K562 (cell line): ENCODE data around the gene ANKMY1. TPM values are rescaled to one million over a fixed set of nuclear protein-coding genes. Genes with fewer than 3 reads are reported as not detected.

Source experiments
- BCLAF1 ChIP-seq, 2 experiments: fragments of 450-650 bp in 1 of 2; IDR thresholded peaks; 2 replicates each; pipeline ENCODE4 v1.6.1; 2011 to 2017; ENCODE audit warnings: low read depth in 2 of 2, antibody characterized with exemption in 1 of 2, borderline replicate concordance in 1 of 2, low read length in 1 of 2, mild to moderate bottlenecking in 1 of 2, mixed read lengths in 1 of 2; ENCODE audit not compliant: control insufficient read depth in 1 of 2
- BCOR ChIP-seq: fragments of 450-650 bp; IDR thresholded peaks from 2 replicates; pipeline ENCODE4 v1.6.1; 2016
- EP400 ChIP-seq: fragments of 450-650 bp; IDR thresholded peaks from 2 replicates; pipeline ENCODE4 v1.6.1; 2017; ENCODE audit warnings: antibody characterized with exemption, mild to moderate bottlenecking, moderate library complexity
- GATA2 ChIP-seq: sonication (generic); formaldehyde crosslinking; IDR thresholded peaks from 2 replicates; pipeline ENCODE4 v1.4.0; 2020; ENCODE audit warnings: mild to moderate bottlenecking, missing genetic modification reagents
- GMEB1 ChIP-seq: fragments of 250-450 bp; sonication (Bioruptor Pico); IDR thresholded peaks from 2 replicates; pipeline ENCODE4 v1.4.0; 2020; ENCODE audit warnings: mild to moderate bottlenecking
- ID3 ChIP-seq, 2 experiments: fragments of 250-450 bp in 1 of 2; fragments of 450-650 bp in 1 of 2; sonication (Bioruptor Pico) in 1 of 2; IDR thresholded peaks; 2 replicates each; pipeline versions ENCODE4 v1.6.1 to v1.8.0; 2016 to 2021; ENCODE audit warnings: mild to moderate bottlenecking in 2 of 2, moderate library complexity in 2 of 2, missing compliant biosample characterization in 1 of 2, missing genetic modification characterization in 1 of 2
- KDM4B ChIP-seq, 2 experiments: fragments of 450-650 bp in 1 of 2; sonication (generic) in 1 of 2; IDR thresholded peaks; 2 replicates each; pipeline ENCODE4 v1.6.1; 2016 to 2017; ENCODE audit warnings: borderline replicate concordance in 2 of 2, antibody characterized with exemption in 1 of 2, low read depth in 1 of 2, mild to moderate bottlenecking in 1 of 2
- MBD2 ChIP-seq: sonication (generic); IDR thresholded peaks from 2 replicates; pipeline ENCODE4 v1.6.1; 2016; ENCODE audit warnings: low read depth, borderline replicate concordance
- NFXL1 ChIP-seq: fragments of 450-650 bp; formaldehyde crosslinking; IDR thresholded peaks from 2 replicates; pipeline ENCODE4 v1.4.0; 2021; ENCODE audit warnings: mild to moderate bottlenecking
- PHTF2 ChIP-seq: fragments of 250-450 bp; sonication (Bioruptor Pico); IDR thresholded peaks from 2 replicates; pipeline ENCODE4 v1.5.0; 2021; ENCODE audit warnings: mild to moderate bottlenecking
- POLR3A ChIP-seq: IDR thresholded peaks from 2 replicates; pipeline ENCODE4 v1.6.1; 2011; ENCODE audit warnings: borderline replicate concordance, mild to moderate bottlenecking, moderate library complexity; ENCODE audit not compliant: insufficient read length, insufficient read depth; ENCODE audit errors: extremely low read depth
- PYGO2 ChIP-seq: fragments of 450-650 bp; IDR thresholded peaks from 2 replicates; pipeline ENCODE4 v1.6.1; 2016; ENCODE audit warnings: mild to moderate bottlenecking, missing genetic modification characterization, moderate library complexity, missing compliant biosample characterization
- SMAD4 ChIP-seq: fragments of 250-450 bp; sonication (Bioruptor Pico); conservative IDR thresholded peaks from 2 replicates; pipeline ENCODE4 v1.8.0; 2021; ENCODE audit warnings: inconsistent platforms, mild to moderate bottlenecking, moderate library complexity
- SREBF2 ChIP-seq: sonication (generic); formaldehyde crosslinking; IDR thresholded peaks from 2 replicates; pipeline ENCODE4 v1.4.0; 2020; ENCODE audit warnings: mild to moderate bottlenecking, missing genetic modification reagents
- TCF3 ChIP-seq: sonication (generic); formaldehyde crosslinking; IDR thresholded peaks from 2 replicates; pipeline ENCODE4 v1.4.0; 2020; ENCODE audit warnings: mild to moderate bottlenecking, missing genetic modification reagents
- TSHZ1 ChIP-seq: fragments of 250-450 bp; sonication (Bioruptor Pico); IDR thresholded peaks from 2 replicates; pipeline ENCODE4 v1.4.0; 2020; ENCODE audit warnings: mild to moderate bottlenecking, moderate library complexity
- ZNF165 ChIP-seq: fragments of 250-450 bp; sonication (Bioruptor Pico); IDR thresholded peaks from 2 replicates; pipeline ENCODE4 v1.4.0; 2020; ENCODE audit warnings: borderline replicate concordance
- ZNF274 ChIP-seq: IDR thresholded peaks from 2 replicates; pipeline ENCODE4 v1.6.1; 2011; ENCODE audit warnings: low read depth, mild to moderate bottlenecking, low read length, moderate library complexity, borderline replicate concordance
- polyA plus RNA-seq, 8 experiments: library from polyadenylated mRNA; depleted of rRNA in 4 of 8; stranded (reverse) in 5 of 8; unstranded in 3 of 8; fragments of >200 nt; fragmentation: Nextera tagmentation in 2 of 8; fragmentation: Illumina TruSeq in 1 of 8; extraction: Ambion mirVana in 2 of 8; extraction: Trizol in 1 of 8; gene quantifications; 2 replicates each; pipeline versions ENCODE4 v1.2.1 to v1.2.3, GENCODE V29; 2011 to 2014; ENCODE audit warnings: inconsistent platforms in 1 of 8, missing spikeins in 1 of 8
- total RNA-seq, 7 experiments: library from RNA; depleted of rRNA in 6 of 7; stranded (reverse); fragments of >200 nt in 6 of 7; fragmentation: Illumina TruSeq in 2 of 7; extraction: Trizol in 2 of 7; gene quantifications; 2 replicates each; pipeline versions ENCODE4 v1.2.1 to v1.2.3, GENCODE V29; 2011 to 2021; ENCODE audit warnings: low replicate concordance in 1 of 7

Gene ANKMY1
- total and polyA plus RNA-seq, 9 of the 15 experiments (the other 6 are each of a cell fraction or from before 2014, with no cell fraction given) = 0.75 to 15.1 (median 11.7) TPM

GRCh38 chr2:240565333-240566202 is 7.8 kb upstream of the ANKMY1 start (continued):
- TF ChIP-seq ZNF165 (no peak), EP400 (peak; percentile 81), BCLAF1 (IDR thresholded peaks at IDR 0.05; ENCODE audit: borderline replicate concordance in 1 of 2, control insufficient read depth in 1 of 2, low read depth in 2 of 2, low read length in 1 of 2) (no peak), SREBF2 (CRISPR knock-in tag) (no peak), ZNF274 (no peak), PHTF2 (CRISPR knock-in tag) (no peak), NFXL1 (CRISPR knock-in tag) (no peak), ID3 (CRISPR knock-in tag; IDR thresholded peaks at IDR 0.05) (no peak), ID3 (tag; IDR thresholded peaks at IDR 0.05) (peak; percentile 77), PYGO2 (tag) (no peak), GMEB1 (CRISPR knock-in tag) (no peak), BCOR (no peak; the same call in 1 of the 2 replicates), GATA2 (CRISPR knock-in tag) (peak; percentile 53; the same call in 1 of the 2 replicates), SMAD4 (CRISPR knock-in tag) (peak; percentile 76), KDM4B (IDR thresholded peaks at IDR 0.05; ENCODE audit: borderline replicate concordance in 2 of 2, low read depth in 1 of 2) (no peak), POLR3A (no peak), TCF3 (peak; percentile 90), TSHZ1 (no peak), MBD2 (0 out of 2 replicates have a peak, but pooled peaks have one; percentile 24)
